OCI-LY1 (cell line): ENCODE data around the gene TMEM52.

Experiments used
- CTCF ChIP-seq: fragments of 200-600 bp; sonication (generic), shearing (Covaris generic); IDR thresholded peaks from 2 replicates; pipeline ENCODE4 v1.5.1; 2017; ENCODE audit warnings: mild to moderate bottlenecking, antibody characterized with exemption, low read length, moderate library complexity, mixed read lengths
- EZH2 ChIP-seq: fragments of 200-600 bp; sonication (generic), shearing (Covaris generic); IDR thresholded peaks from 2 replicates; pipeline ENCODE4 v1.8.0; 2017; ENCODE audit warnings: borderline replicate concordance, mixed run types, mild to moderate bottlenecking, antibody characterized with exemption, low read length, moderate library complexity, mixed read lengths

DNA sequence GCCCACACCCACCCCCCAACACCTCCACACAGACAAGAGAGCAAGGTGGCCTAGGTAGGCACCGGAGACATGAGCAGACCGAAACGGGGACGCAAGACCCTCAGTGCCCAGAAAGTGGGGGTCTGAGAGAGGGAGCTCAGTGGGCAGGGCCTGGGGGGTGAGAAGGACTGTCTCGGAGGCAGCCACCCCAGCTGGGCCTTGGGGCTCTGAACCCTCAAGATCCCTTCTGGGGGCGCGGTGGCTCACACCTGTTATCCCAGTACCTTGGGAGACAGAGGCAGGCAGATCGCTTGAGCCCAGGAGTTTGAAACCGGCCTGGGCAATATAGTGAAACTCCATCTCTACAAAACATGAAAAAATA, 19.1 kb downstream of the TMEM52 start:
- TF ChIP-seq CTCF = no peak
- TF ChIP-seq EZH2 = no peak
